ENCODE measurements around the gene MACROD2.

GRCh38 chr20:14855171-14855570 is 859.9 kb downstream of the MACROD2 start:
- TF ChIP-seq POLR2A (IDR thresholded peaks at IDR 0.05): no peak
- TF ChIP-seq, protein P1, sequence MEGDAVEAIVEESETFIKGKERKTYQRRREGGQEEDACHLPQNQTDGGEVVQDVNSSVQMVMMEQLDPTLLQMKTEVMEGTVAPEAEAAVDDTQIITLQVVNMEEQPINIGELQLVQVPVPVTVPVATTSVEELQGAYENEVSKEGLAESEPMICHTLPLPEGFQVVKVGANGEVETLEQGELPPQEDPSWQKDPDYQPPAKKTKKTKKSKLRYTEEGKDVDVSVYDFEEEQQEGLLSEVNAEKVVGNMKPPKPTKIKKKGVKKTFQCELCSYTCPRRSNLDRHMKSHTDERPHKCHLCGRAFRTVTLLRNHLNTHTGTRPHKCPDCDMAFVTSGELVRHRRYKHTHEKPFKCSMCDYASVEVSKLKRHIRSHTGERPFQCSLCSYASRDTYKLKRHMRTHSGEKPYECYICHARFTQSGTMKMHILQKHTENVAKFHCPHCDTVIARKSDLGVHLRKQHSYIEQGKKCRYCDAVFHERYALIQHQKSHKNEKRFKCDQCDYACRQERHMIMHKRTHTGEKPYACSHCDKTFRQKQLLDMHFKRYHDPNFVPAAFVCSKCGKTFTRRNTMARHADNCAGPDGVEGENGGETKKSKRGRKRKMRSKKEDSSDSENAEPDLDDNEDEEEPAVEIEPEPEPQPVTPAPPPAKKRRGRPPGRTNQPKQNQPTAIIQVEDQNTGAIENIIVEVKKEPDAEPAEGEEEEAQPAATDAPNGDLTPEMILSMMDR (IDR thresholded peaks at IDR 0.05): no peak
- no peak for TF ChIP-seq EP300 (IDR thresholded peaks at IDR 0.05)

All from tibial nerve (tissue), 4 donors.